IMR-90 (cell line): ENCODE measurements around the gene NEUROD2. TPM values are rescaled to one million over a fixed set of nuclear protein-coding genes. Genes with fewer than 3 reads are reported as not detected.

Experiments
- ATAC-seq: fragments of 200-7000 bp; cut with Tn5 transposase; 2 replicates; pipeline ENCODE4 v1.9.1; 2020; ENCODE audit warnings: low read depth, mild to moderate bottlenecking, moderate library complexity
- BruUV-seq: library from RNA; stranded (reverse); fragments of 400-500 nt; replicated peaks from 2 replicates; lab custom pipeline; 2021; lab: Mats Ljungman, UMichigan
- CTCF ChIA-PET: fragments of 300-600 bp; formaldehyde crosslinking; extraction: SDS; loops from one replicate; lab custom pipeline; 2021; ENCODE audit warnings: antibody characterized with exemption; lab: Yijun Ruan, JAX
- POLR2A ChIA-PET: fragments of 300-600 bp; sonication (Branson Sonifier 250); formaldehyde crosslinking; loops from one replicate; lab custom pipeline; 2022; ENCODE audit warnings: antibody characterized with exemption; ENCODE audit not compliant: unreplicated experiment; lab: Charles Lee
- DNase-seq: peaks from one replicate; pipeline ENCODE4 v3.0.0; 2013
- H2AFZ ChIP-seq: replicated peaks from 2 replicates; pipeline ENCODE3; 2013; ENCODE audit warnings: low read length, mild to moderate bottlenecking; ENCODE audit not compliant: poor library complexity
- H2AK5ac ChIP-seq: 2 replicates; pipeline ENCODE4 v1.6.1; 2013; ENCODE audit warnings: low read depth, low read length, inconsistent platforms
- H2AK9ac ChIP-seq: replicated peaks from 2 replicates; pipeline ENCODE3; 2013; ENCODE audit warnings: mild to moderate bottlenecking, low read depth, low read length, moderate library complexity; ENCODE audit not compliant: poor library complexity
- H2BK120ac ChIP-seq: 2 replicates; pipeline ENCODE4 v1.6.1; 2013; ENCODE audit warnings: low read depth, low read length, inconsistent platforms
- H2BK15ac ChIP-seq: 3 replicates; pipeline ENCODE4 v1.6.1; 2013; ENCODE audit warnings: low read depth, low read length, inconsistent platforms
- H2BK20ac ChIP-seq: 2 replicates; pipeline ENCODE4 v1.6.1; 2013; ENCODE audit warnings: low read depth, mild to moderate bottlenecking, inconsistent platforms, low read length, moderate library complexity
- H2BK5ac ChIP-seq: 2 replicates; pipeline ENCODE4 v1.6.1; 2013; ENCODE audit warnings: mild to moderate bottlenecking, low read depth, low read length, inconsistent platforms; ENCODE audit not compliant: poor library complexity, severe bottlenecking
- H3K14ac ChIP-seq: replicated peaks from 2 replicates; pipeline ENCODE4 v1.6.1; 2013; ENCODE audit warnings: low read depth, low read length, inconsistent platforms
- H3K18ac ChIP-seq: 2 replicates; pipeline ENCODE4 v1.6.1; 2013; ENCODE audit warnings: low read depth, low read length, control low read depth
- H3K23ac ChIP-seq: 2 replicates; pipeline ENCODE4 v1.6.1; 2013; ENCODE audit warnings: low read depth, low read length, inconsistent platforms
- H3K27ac ChIP-seq: 2 replicates; pipeline ENCODE4 v1.5.1; 2013; ENCODE audit warnings: mild to moderate bottlenecking, control low read depth, low read length; ENCODE audit not compliant: insufficient read depth
- H3K27me3 ChIP-seq: 2 replicates; pipeline ENCODE4 v1.6.1; 2013; ENCODE audit warnings: low read length; ENCODE audit not compliant: control insufficient read depth, insufficient read depth
- H3K36me3 ChIP-seq: 2 replicates; pipeline ENCODE4 v1.6.1; 2013; ENCODE audit warnings: low read length, mixed read lengths; ENCODE audit not compliant: control insufficient read depth, insufficient read depth
- H3K4ac ChIP-seq: 2 replicates; pipeline ENCODE4 v1.6.1; 2013; ENCODE audit warnings: low read depth, low read length, inconsistent platforms
- H3K4me1 ChIP-seq: 2 replicates; pipeline ENCODE4 v1.6.1; 2013; ENCODE audit warnings: low read length, mixed read lengths; ENCODE audit not compliant: control insufficient read depth, insufficient read depth
- H3K4me2 ChIP-seq: 2 replicates; pipeline ENCODE4 v1.6.1; 2013; ENCODE audit warnings: low read depth, mild to moderate bottlenecking, control low read depth, low read length, moderate library complexity
- H3K4me3 ChIP-seq: 2 replicates; pipeline ENCODE4 v1.5.1; 2013; ENCODE audit warnings: low read depth, mild to moderate bottlenecking, control low read depth, low read length, moderate library complexity; ENCODE audit not compliant: insufficient read depth
- H3K56ac ChIP-seq: 2 replicates; pipeline ENCODE4 v1.6.1; 2013; ENCODE audit warnings: low read length, inconsistent platforms; ENCODE audit not compliant: insufficient read depth; ENCODE audit errors: extremely low read depth
- H3K79me1 ChIP-seq, 2 experiments: 2 replicates each; pipeline ENCODE4 v1.6.1; 2013; ENCODE audit warnings: low read length in 2 of 2, inconsistent platforms in 1 of 2, low read depth in 1 of 2
- H3K9ac ChIP-seq: 2 replicates; pipeline ENCODE4 v1.6.1; 2013; ENCODE audit warnings: low read depth, low read length, control low read depth
- H3K9me1 ChIP-seq: 2 replicates; pipeline ENCODE4 v1.6.1; 2013; ENCODE audit warnings: low read length, inconsistent platforms; ENCODE audit not compliant: insufficient read depth
- H3K9me3 ChIP-seq: 2 replicates; pipeline ENCODE4 v1.6.1; 2013; ENCODE audit warnings: low read length; ENCODE audit not compliant: control insufficient read depth, insufficient read depth
- H4K20me1 ChIP-seq: 2 replicates; pipeline ENCODE4 v1.6.1; 2013; ENCODE audit warnings: low read length, inconsistent platforms; ENCODE audit not compliant: insufficient read depth
- H4K5ac ChIP-seq: 2 replicates; pipeline ENCODE4 v1.6.1; 2013; ENCODE audit warnings: mild to moderate bottlenecking, low read depth, low read length, control low read depth
- H4K8ac ChIP-seq, 2 experiments: 2 replicates each; pipeline ENCODE4 v1.6.1; 2013; ENCODE audit warnings: low read depth in 2 of 2, low read length in 2 of 2, control low read depth in 1 of 2, inconsistent platforms in 1 of 2
- H4K91ac ChIP-seq: 2 replicates; pipeline ENCODE4 v1.6.1; 2013; ENCODE audit warnings: low read depth, low read length, inconsistent platforms; ENCODE audit not compliant: insufficient read depth
- BHLHE40 ChIP-seq: fragments of 150-350 bp; IDR thresholded peaks from 2 replicates; pipeline ENCODE4 v1.6.1; 2016; ENCODE audit warnings: mild to moderate bottlenecking, low read depth, low read length
- CEBPB ChIP-seq: IDR thresholded peaks from 2 replicates; pipeline ENCODE4 v1.6.1; 2012; ENCODE audit warnings: low read depth, low read length, improper control_type of control experiment
- CHD1 ChIP-seq: IDR thresholded peaks from 2 replicates; pipeline ENCODE4 v1.6.1; 2012; ENCODE audit warnings: low read depth, low read length, improper control_type of control experiment
- CTCF ChIP-seq: conservative IDR thresholded peaks from 2 replicates; pipeline ENCODE4 v1.5.1; 2012; ENCODE audit warnings: mild to moderate bottlenecking, low read depth, low read length, improper control_type of control experiment
- ELK1 ChIP-seq: fragments of 150-350 bp; IDR thresholded peaks from 2 replicates; pipeline ENCODE4 v1.6.1; 2016; ENCODE audit warnings: low read depth, mild to moderate bottlenecking, low read length, moderate library complexity, borderline replicate concordance
- FOS ChIP-seq: fragments of 150-350 bp; IDR thresholded peaks from 2 replicates; pipeline ENCODE4 v1.6.1; 2016; ENCODE audit warnings: low read depth, low read length
- MAFK ChIP-seq: IDR thresholded peaks from 2 replicates; pipeline ENCODE4 v1.6.1; 2012; ENCODE audit warnings: low read depth, low read length, improper control_type of control experiment
- MAZ ChIP-seq: IDR thresholded peaks from 2 replicates; pipeline ENCODE4 v1.6.1; 2012; ENCODE audit warnings: low read depth, mild to moderate bottlenecking, low read length, improper control_type of control experiment, moderate library complexity, borderline replicate concordance
- MXI1 ChIP-seq: IDR thresholded peaks from 2 replicates; pipeline ENCODE4 v1.6.1; 2012; ENCODE audit warnings: low read depth, mild to moderate bottlenecking, low read length, moderate library complexity, borderline replicate concordance
- NFE2L2 ChIP-seq: fragments of 150-350 bp; IDR thresholded peaks from 2 replicates; pipeline ENCODE4 v1.6.1; 2016; ENCODE audit warnings: low read depth, mild to moderate bottlenecking, low read length
- POLR2A ChIP-seq: IDR thresholded peaks from 2 replicates; pipeline ENCODE4 v1.6.1; 2012; ENCODE audit warnings: mild to moderate bottlenecking, low read depth, low read length
- RAD21 ChIP-seq: IDR thresholded peaks from 2 replicates; pipeline ENCODE4 v1.6.1; 2012; ENCODE audit warnings: low read length, improper control_type of control experiment
- RCOR1 ChIP-seq: IDR thresholded peaks from 2 replicates; pipeline ENCODE4 v1.6.1; 2012; ENCODE audit warnings: mild to moderate bottlenecking, low read length, improper control_type of control experiment; ENCODE audit not compliant: insufficient replicate concordance
- RFX5 ChIP-seq: IDR thresholded peaks from 2 replicates; pipeline ENCODE4 v1.8.0; 2012; ENCODE audit warnings: low read depth, mild to moderate bottlenecking, low read length, moderate library complexity
- SMC3 ChIP-seq: fragments of 150-350 bp; IDR thresholded peaks from 2 replicates; pipeline ENCODE4 v1.6.1; 2016; ENCODE audit warnings: low read depth, mild to moderate bottlenecking, antibody characterized with exemption, low read length, moderate library complexity
- USF2 ChIP-seq: fragments of 150-350 bp; IDR thresholded peaks from 2 replicates; pipeline ENCODE4 v1.6.1; 2017; ENCODE audit warnings: mild to moderate bottlenecking, antibody characterized with exemption, low read length, low read depth
- WGBS, 2 experiments: methylation state at CpG; one replicate each; pipeline versions ENCODE4 v1.1.5 to v1.1.7; 2013; ENCODE audit warnings: missing lambda C conversion rate in 2 of 2; ENCODE audit not compliant: insufficient read length in 1 of 2; ENCODE audit errors: extremely low coverage in 2 of 2; 5-methylcytosine and 5-hydroxymethylcytosine counted together
- dilution Hi-C: fragments of 300-500 bp; cut with HindIII; formaldehyde crosslinking; loops from one replicate; pipeline ENCODE4 v1.14.3; 2018; ENCODE audit warnings: low sequenced_read_pairs; ENCODE audit not compliant: unreplicated experiment
- in situ Hi-C: fragments of 300-500 bp; cut with MboI; formaldehyde crosslinking; loops from 3 replicates; pipeline ENCODE4 v1.14.3; 2019; ENCODE audit warnings: low sequenced_read_pairs, inconsistent platforms, mixed read lengths
- intact Hi-C: fragments of 100-400 bp; cut with micrococcal nuclease; formaldehyde crosslinking; loops from 2 replicates; pipeline ENCODE4 v1.10.0; 2022
- polyA plus RNA-seq, 3 experiments: library from polyadenylated mRNA; depleted of rRNA; stranded (reverse); fragments of >200 nt; gene quantifications; 2 replicates each; pipeline ENCODE4 v1.2.3, GENCODE V29; 2012; ENCODE audit warnings: low replicate concordance in 1 of 3
- total RNA-seq: library from RNA; depleted of rRNA; stranded (reverse); fragments of >200 nt; gene quantifications from 2 replicates; pipeline ENCODE4 v1.2.3, GENCODE V29; 2012

NEUROD2 gene
- total and polyA plus RNA-seq, 2 of the 4 experiments (the other 2 are of a cell fraction) = not detected

GRCh38 chr17:39555368-39555767 is 52.4 kb downstream of the NEUROD2 start:
- no CpG with 5 or more reads among the region's 2 CpGs for WGBS, 2 experiments
- Histone ChIP-seq H3K27ac (no peak overlapping the region), H2BK5ac (no peak overlapping the region), H3K4me3 (no peak overlapping the region), H3K14ac (no peak overlapping the region), H3K79me1 (no peaks in the 10 kb centered on the region), H3K9ac (no peak overlapping the region), H2AK5ac (no peak overlapping the region), H3K9me3 (no peaks in the 10 kb centered on the region), H2BK15ac (no peak overlapping the region), H3K4me1 (peaks cover 4% of the 10 kb centered on the region; the same call in 1 of the 2 replicates), H2BK120ac (no peak overlapping the region), H4K5ac (no peak overlapping the region), H4K91ac (no peak overlapping the region), H3K9me1 (peaks cover 5% of the 10 kb centered on the region; the same call in 1 of the 2 replicates), H3K23ac (no peak overlapping the region), H3K27me3 (no peaks in the 10 kb centered on the region), H3K18ac (no peak overlapping the region), H2AK9ac (no peak overlapping the region), H3K4ac (no peak overlapping the region), H3K36me3 (peaks cover 29% of the 10 kb centered on the region), H3K56ac (no peak overlapping the region), H4K20me1 (no peaks in the 10 kb centered on the region), H3K4me2 (no peak overlapping the region), H2AFZ (no peak overlapping the region), H2BK20ac (no peak overlapping the region), H4K8ac (no peak overlapping the region)
- in situ Hi-C loops = no loop called here
- CTCF ChIA-PET = no interaction called here
- no peak for TF ChIP-seq RCOR1
- TF ChIP-seq RFX5 = no peak
- TF ChIP-seq NFE2L2 = no peak
- no peak for TF ChIP-seq MXI1
- no peak for TF ChIP-seq BHLHE40
- TF ChIP-seq CEBPB = no peak
- no peak for TF ChIP-seq USF2
- no peak for TF ChIP-seq RAD21
- TF ChIP-seq MAZ = no peak
- TF ChIP-seq FOS = no peak
- no peak for TF ChIP-seq CHD1
- TF ChIP-seq CTCF = no peak
- no peak for TF ChIP-seq SMC3
- TF ChIP-seq ELK1 = no peak
- TF ChIP-seq MAFK = no peak
- TF ChIP-seq POLR2A = no peak
- intact Hi-C loops = no loop called here
- no peak for DNase-seq
- dilution Hi-C loops = no loop called here
- POLR2A ChIA-PET = no interaction called here
- BruUV-seq = no TSS peak
- no peak for ATAC-seq
